ENCODE data around the gene AGRN.

AGRN gene

GRCh38 chr1:1019122-1019999 lies 559 bp upstream of the AGRN start:
- Histone ChIP-seq H3K18ac (ENCODE audit: low read depth in 1 of 2, low read length in 2 of 2) (peak overlapping the region in 1 of 2 experiments; percentile 75), H2BK12ac (ENCODE audit: low read length in 2 of 2) (peak overlapping the region in 1 of 2 experiments; percentile 83), H3K4ac (ENCODE audit: low read depth in 1 of 2, low read length in 2 of 2) (peak overlapping the region in 1 of 2 experiments; percentile 79), H4K8ac (ENCODE audit: low read length) (peak overlapping the region; percentile 79), H3K79me1 (replicated peaks; ENCODE audit: low read length, poor library complexity, severe bottlenecking) (peaks cover 14% of the 10 kb centered on the region), H3K4me2 (ENCODE audit: low read length, poor library complexity, severe bottlenecking) (peak overlapping the region; percentile 30), H3K4me1 (ENCODE audit: control insufficient read depth, insufficient read depth, low read depth, low read length) (peaks cover 43% of the 10 kb centered on the region), H3K27me3 (ENCODE audit: control insufficient read depth in 1 of 2, insufficient read depth in 1 of 2, low read length in 2 of 2) (peaks cover 0 to 17% of the 10 kb centered on the region in 2 experiments), H3K27ac (ENCODE audit: low read length, poor library complexity, severe bottlenecking) (peak overlapping the region; percentile 58), H3K9ac (ENCODE audit: low read length) (no peak overlapping the region), H2BK120ac (ENCODE audit: low read depth, low read length) (peak overlapping the region; percentile 96), H3K9me3 (ENCODE audit: control insufficient read depth, low read length) (no peaks in the 10 kb centered on the region), H3K36me3 (ENCODE audit: control insufficient read depth in 1 of 2, insufficient read depth in 2 of 2, low read depth in 1 of 2, low read length in 2 of 2) (peaks cover 0 to 33% of the 10 kb centered on the region in 2 experiments), H2BK15ac (ENCODE audit: low read depth, poor library complexity, severe bottlenecking) (peak overlapping the region; percentile 46), H2AK5ac (ENCODE audit: low read length, severe bottlenecking) (no peak overlapping the region), H3K23ac (ENCODE audit: low read length in 2 of 2) (no peak overlapping the region), H2BK5ac (ENCODE audit: low read depth, low read length, poor library complexity, severe bottlenecking) (peak overlapping the region; percentile 54), H3K14ac (ENCODE audit: low read length in 2 of 2) (no peak overlapping the region), H2AFZ (ENCODE audit: low read depth, low read length) (peak overlapping the region; percentile 95), H4K91ac (ENCODE audit: low read length) (peak overlapping the region; percentile 71), H3K4me3 (ENCODE audit: insufficient read depth in 1 of 2, low read depth in 1 of 2, low read length in 2 of 2) (peak overlapping the region; percentile 53 to 63)
- WGBS: 11% methylated on average over 20 of the region's 91 CpGs
- DNase-seq: peak; percentile 81

GRCh38 chr1:1020415-1021009 lies 592 bp downstream of the AGRN start:
- Histone ChIP-seq H2BK15ac (ENCODE audit: low read depth, poor library complexity, severe bottlenecking) (peak overlapping the region; percentile 63), H3K4me3 (ENCODE audit: insufficient read depth in 1 of 2, low read depth in 1 of 2, low read length in 2 of 2) (peak overlapping the region; percentile 66 to 97), H4K91ac (ENCODE audit: low read length) (peak overlapping the region; percentile 70), H2AFZ (ENCODE audit: low read depth, low read length) (no peak overlapping the region), H3K36me3 (ENCODE audit: control insufficient read depth in 1 of 2, insufficient read depth in 2 of 2, low read depth in 1 of 2, low read length in 2 of 2) (peaks cover 0 to 37% of the 10 kb centered on the region in 2 experiments), H2BK5ac (ENCODE audit: low read depth, low read length, poor library complexity, severe bottlenecking) (peak overlapping the region; percentile 95), H3K9ac (ENCODE audit: low read length) (no peak overlapping the region), H3K4me1 (ENCODE audit: control insufficient read depth, insufficient read depth, low read depth, low read length) (peaks cover 48% of the 10 kb centered on the region), H3K23ac (ENCODE audit: low read length in 2 of 2) (peak overlapping the region in 1 of 2 experiments; percentile 86), H3K9me3 (ENCODE audit: control insufficient read depth, low read length) (no peaks in the 10 kb centered on the region), H3K27ac (ENCODE audit: low read length, poor library complexity, severe bottlenecking) (peak overlapping the region; percentile 98), H2BK120ac (ENCODE audit: low read depth, low read length) (peak overlapping the region; percentile 87), H3K79me1 (replicated peaks; ENCODE audit: low read length, poor library complexity, severe bottlenecking) (peaks cover 7% of the 10 kb centered on the region), H3K4me2 (ENCODE audit: low read length, poor library complexity, severe bottlenecking) (peak overlapping the region; percentile 96), H3K18ac (ENCODE audit: low read depth in 1 of 2, low read length in 2 of 2) (peak overlapping the region; percentile 78 to 98), H3K27me3 (ENCODE audit: control insufficient read depth in 1 of 2, insufficient read depth in 1 of 2, low read length in 2 of 2) (peaks cover 0 to 27% of the 10 kb centered on the region in 2 experiments), H3K4ac (ENCODE audit: low read depth in 1 of 2, low read length in 2 of 2) (peak overlapping the region; percentile 35 to 88), H3K14ac (ENCODE audit: low read length in 2 of 2) (no peak overlapping the region), H2AK5ac (ENCODE audit: low read length, severe bottlenecking) (no peak overlapping the region), H4K8ac (ENCODE audit: low read length) (no peak overlapping the region), H2BK12ac (ENCODE audit: low read length in 2 of 2) (no peak overlapping the region)
- WGBS: 2% methylated on average over 13 of the region's 59 CpGs
- peak; percentile 43 for DNase-seq

DNA sequence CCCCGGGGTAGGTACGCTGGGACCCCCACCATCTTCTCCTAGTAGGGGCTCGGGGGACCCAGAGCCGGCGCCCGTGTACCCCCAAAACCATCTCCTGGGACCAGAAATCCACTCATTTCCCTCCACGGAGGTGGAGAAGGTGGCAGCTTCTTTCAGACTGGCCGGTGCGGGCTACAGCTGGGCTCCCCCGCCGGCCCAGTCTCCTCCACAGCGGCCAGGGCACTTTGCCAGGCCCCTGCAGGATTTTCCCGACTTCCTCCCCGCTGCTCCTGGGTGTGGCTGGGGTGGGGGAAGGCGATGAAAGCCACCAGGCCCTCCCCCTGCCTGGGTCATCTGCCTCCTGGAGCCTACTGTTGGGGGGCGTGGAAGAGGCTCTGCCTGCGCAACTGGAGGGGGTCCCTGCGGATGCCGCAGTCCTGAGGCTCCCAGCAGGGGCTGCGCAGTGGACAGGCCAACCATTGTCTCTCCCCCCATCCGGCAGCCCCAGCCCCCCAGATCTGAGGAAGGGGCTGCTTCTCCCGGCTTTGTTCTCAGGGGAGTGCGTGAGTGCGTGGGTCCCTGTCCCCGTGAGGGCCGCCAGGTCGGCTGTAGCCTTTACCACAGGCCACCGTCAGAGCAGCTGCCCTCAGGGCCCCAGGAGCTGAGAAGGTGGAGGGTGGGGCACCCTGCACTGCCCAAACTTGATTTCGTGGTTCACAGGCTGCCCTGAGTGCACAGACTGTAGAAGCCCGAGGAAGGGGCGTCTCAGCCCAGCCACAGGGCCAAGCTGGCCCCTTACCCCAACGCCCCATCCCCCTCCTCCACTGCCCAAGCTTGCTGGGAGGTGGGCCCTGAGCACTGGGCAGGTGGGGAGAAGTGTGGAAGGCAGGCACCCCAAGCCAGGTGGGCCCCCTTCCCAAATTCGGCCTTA lies 1.3 kb downstream of the AGRN start:
- Histone ChIP-seq H2AK5ac (ENCODE audit: low read length, severe bottlenecking) (peak overlapping the region; percentile 78), H3K14ac (ENCODE audit: low read length in 2 of 2) (peak overlapping the region in 1 of 2 experiments; percentile 96), H4K91ac (ENCODE audit: low read length) (peak overlapping the region; percentile 97), H3K27me3 (ENCODE audit: control insufficient read depth in 1 of 2, insufficient read depth in 1 of 2, low read length in 2 of 2) (peaks cover 0 to 29% of the 10 kb centered on the region in 2 experiments), H2BK120ac (ENCODE audit: low read depth, low read length) (peak overlapping the region; percentile 86), H3K4ac (ENCODE audit: low read depth in 1 of 2, low read length in 2 of 2) (peak overlapping the region; percentile 35 to 94), H3K4me1 (ENCODE audit: control insufficient read depth, insufficient read depth, low read depth, low read length) (peaks cover 55% of the 10 kb centered on the region), H3K27ac (ENCODE audit: low read length, poor library complexity, severe bottlenecking) (peak overlapping the region; percentile 98), H2AFZ (ENCODE audit: low read depth, low read length) (peak overlapping the region; percentile 10), H3K18ac (ENCODE audit: low read depth in 1 of 2, low read length in 2 of 2) (peak overlapping the region; percentile 78 to 99), H3K36me3 (ENCODE audit: control insufficient read depth in 1 of 2, insufficient read depth in 2 of 2, low read depth in 1 of 2, low read length in 2 of 2) (peaks cover 0 to 45% of the 10 kb centered on the region in 2 experiments), H3K23ac (ENCODE audit: low read length in 2 of 2) (peak overlapping the region in 1 of 2 experiments; percentile 96), H2BK15ac (ENCODE audit: low read depth, poor library complexity, severe bottlenecking) (peak overlapping the region; percentile 87), H3K4me3 (ENCODE audit: insufficient read depth in 1 of 2, low read depth in 1 of 2, low read length in 2 of 2) (peak overlapping the region in 1 of 2 experiments; percentile 97), H3K79me1 (replicated peaks; ENCODE audit: low read length, poor library complexity, severe bottlenecking) (peaks cover 8% of the 10 kb centered on the region), H2BK12ac (ENCODE audit: low read length in 2 of 2) (peak overlapping the region; percentile 70 to 72), H3K9me3 (ENCODE audit: control insufficient read depth, low read length) (no peaks in the 10 kb centered on the region), H2BK5ac (ENCODE audit: low read depth, low read length, poor library complexity, severe bottlenecking) (peak overlapping the region; percentile 95), H4K8ac (ENCODE audit: low read length) (peak overlapping the region; percentile 96), H3K9ac (ENCODE audit: low read length) (no peak overlapping the region), H3K4me2 (ENCODE audit: low read length, poor library complexity, severe bottlenecking) (peak overlapping the region; percentile 96)
- DNase-seq: peak; percentile 82
- 25% methylated on average over 28 of the region's 33 CpGs for WGBS
